HG02798 (cell line): ENCODE measurements around the gene CACNA2D4.
"Not testable (repeated sequence)": the region's sequence is repeated elsewhere in the genome, so short reads cannot be mapped to it uniquely, and the experiment has no call there.

Experiments used
- ATAC-seq: cut with Tn5 transposase; IDR thresholded peaks from one replicate; pipeline ENCODE4 v1.9.1; 2021; ENCODE audit warnings: mild to moderate bottlenecking; ENCODE audit not compliant: unreplicated experiment, poor library complexity

Gene CACNA2D4

GRCh38 chr12:1918081-1918883, at the start of gene CACNA2D4:
Gene CACNA2D4 (minus strand): TSS chr12:1918652. CDS start chr12:1918473, 179 bp downstream.
- no peak for ATAC-seq

GRCh38 chr12:1966561-1967226, 48.2 kb upstream of the CACNA2D4 start:
- no peak for ATAC-seq

DNA sequence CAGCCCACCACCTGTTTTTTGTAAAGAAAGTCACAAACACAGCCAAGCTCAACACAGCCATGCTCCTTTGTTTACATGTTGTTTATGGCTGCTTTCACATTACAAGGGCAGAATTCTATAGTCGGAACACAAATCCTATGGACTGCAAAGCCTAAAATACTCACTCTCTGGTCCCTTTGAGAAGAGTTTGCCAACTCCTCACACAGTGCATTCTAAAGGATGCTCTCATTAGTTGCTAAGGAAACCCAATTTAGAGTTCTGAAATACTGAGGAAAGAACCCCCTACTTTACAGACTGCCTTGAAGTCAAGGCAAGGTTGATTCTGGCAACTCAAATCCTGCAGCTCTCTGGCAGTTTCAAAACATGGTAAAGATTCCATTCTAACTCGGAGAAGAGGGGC, 47.5 kb upstream of the CACNA2D4 start:
- no peak for ATAC-seq

- ATAC-seq = no peak
Observed at GRCh38 chr12:1962051-1963020, 43.9 kb upstream of the CACNA2D4 start.

DNA sequence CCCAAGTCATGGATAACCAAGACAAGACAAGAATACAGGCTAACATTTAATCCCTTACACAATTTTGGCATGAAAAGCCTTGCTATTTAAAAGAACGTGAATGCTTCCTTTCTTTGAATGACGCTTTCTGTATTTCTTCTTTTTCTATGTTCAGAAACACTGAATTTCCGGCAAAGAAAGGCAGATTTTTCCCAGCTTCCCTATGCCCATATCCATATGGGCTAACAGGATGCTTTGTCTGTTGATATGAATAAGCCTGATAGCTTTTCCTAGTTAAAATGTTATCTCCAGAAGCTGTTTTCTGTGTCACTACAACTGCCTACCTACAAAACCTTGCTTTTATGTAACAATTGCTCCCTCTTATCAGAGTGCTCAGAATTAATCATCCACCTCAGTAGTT, 38.3 kb upstream of the CACNA2D4 start:
- ATAC-seq = no peak

- no peak for ATAC-seq
Observed at GRCh38 chr12:1949771-1950470, 31.5 kb upstream of the CACNA2D4 start.

GRCh38 chr12:1948883-1949282, 30.4 kb upstream of the CACNA2D4 start:
- no peak for ATAC-seq

DNA sequence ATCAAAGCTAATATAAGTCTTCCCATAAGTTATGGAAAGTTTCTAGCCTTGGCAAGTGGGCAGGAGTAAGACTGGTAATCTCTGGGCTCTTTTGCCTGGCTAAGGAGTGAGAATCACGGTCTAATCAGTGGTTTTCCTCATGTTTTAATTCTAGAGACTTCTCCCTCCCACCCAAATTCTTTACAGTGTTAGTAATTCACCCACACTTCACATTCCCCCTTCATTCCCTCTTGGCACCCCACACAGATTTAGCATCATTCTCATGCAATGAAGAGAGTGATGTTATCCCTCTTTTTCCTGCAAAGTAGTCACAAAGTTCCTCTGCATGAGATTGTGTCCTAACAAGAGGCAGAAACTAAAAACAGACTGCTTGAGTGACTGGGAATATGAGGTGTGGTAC, 28.6 kb upstream of the CACNA2D4 start:
- ATAC-seq = no peak

DNA sequence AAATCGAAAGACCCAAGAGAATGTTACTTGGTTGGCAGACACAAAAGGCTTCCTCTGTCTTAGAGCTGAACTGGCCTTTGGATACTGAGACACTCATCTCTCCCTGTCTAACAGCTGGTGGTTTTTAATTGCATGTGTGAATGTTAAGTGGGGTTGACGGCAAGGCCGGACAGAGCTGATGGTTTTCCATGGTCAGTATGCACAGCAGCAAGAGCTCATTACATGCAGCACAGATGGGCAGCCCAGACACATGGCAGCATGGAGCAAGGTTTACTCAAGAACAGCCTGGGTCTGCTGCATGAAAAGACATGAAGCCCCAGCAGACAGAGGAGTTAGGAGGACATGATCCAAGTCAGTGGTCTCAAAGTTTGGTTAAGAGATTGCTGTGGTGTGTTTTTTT, 27.8 kb upstream of the CACNA2D4 start:
- no peak for ATAC-seq

DNA sequence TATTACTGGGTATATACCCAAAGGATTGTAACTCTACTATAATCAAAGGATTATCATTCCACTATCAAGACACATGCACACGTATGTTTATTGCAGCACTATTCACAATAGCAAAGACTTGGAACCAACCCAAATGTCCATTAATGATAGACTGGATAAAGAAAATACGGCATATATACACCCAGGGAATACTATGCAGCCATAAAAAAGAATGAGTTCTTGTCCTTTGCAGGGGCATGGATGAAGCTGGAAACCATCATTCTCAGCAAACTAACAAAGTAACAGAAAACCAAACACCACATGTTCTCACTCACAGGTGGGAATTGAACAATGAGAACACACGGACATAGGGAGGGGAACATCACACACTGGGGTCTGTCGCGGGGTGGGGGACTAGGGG, 27.1 kb upstream of the CACNA2D4 start:
- not testable (repeated sequence) for ATAC-seq

DNA sequence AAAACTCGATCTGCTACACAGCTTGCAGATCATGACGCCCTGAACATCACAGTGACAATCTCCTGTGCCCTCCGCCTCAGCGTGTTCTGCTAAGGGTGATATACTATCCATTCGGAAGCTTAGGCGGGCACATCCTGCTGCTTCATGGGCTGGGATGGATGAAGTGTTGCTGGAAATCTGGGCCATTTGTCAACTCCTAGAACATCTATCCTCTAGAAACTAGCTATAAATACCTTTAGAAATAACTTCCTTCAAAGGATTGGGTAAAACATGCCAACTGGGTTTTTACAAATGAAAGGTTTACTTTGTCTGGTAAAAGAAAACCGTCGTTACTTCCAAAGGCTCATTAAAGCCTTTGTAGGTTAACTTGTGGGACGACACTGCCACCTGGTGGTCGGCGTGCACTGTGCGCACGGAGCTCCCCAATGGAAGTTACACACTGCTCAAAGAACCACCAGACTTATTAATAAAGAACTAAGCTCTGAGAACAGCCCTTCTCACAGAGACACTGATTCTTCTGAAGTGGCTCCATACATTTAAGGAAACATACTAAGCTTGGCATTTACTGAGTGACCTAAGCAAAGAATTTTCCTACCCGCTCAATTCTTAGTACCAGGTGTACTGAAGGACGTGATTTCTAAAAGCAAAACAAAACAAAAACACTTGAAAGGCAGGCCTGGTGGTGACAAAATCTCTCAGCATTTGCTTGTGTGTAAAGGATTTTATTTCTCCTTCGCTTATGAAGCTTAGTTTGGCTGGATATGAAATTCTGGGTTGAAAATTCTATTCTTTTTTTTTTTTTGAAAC, 21.6 kb upstream of the CACNA2D4 start:
- peak; percentile 66 for ATAC-seq

DNA sequence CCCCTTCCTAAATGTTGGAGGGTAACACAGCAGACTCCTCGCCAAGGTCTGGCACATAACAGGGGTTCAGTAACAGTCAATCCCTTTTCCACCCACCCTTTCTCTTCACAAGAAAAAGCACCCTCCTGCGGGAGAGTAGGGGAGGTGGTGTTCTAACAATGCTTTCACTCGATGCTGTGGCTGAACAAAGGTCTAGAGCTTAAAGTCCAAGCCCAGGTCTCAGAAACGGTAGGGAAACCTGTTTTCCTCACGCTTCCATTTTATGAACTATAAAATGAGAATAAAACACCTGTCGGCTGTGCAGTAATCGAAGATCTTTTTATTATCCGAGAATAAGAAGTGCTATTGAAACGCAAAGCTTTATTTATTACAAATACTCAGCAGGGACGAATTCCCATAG, 20.9 kb upstream of the CACNA2D4 start:
- ATAC-seq = no peak

- no peak for ATAC-seq
Observed at GRCh38 chr12:1937481-1938224, 19.2 kb upstream of the CACNA2D4 start.

DNA sequence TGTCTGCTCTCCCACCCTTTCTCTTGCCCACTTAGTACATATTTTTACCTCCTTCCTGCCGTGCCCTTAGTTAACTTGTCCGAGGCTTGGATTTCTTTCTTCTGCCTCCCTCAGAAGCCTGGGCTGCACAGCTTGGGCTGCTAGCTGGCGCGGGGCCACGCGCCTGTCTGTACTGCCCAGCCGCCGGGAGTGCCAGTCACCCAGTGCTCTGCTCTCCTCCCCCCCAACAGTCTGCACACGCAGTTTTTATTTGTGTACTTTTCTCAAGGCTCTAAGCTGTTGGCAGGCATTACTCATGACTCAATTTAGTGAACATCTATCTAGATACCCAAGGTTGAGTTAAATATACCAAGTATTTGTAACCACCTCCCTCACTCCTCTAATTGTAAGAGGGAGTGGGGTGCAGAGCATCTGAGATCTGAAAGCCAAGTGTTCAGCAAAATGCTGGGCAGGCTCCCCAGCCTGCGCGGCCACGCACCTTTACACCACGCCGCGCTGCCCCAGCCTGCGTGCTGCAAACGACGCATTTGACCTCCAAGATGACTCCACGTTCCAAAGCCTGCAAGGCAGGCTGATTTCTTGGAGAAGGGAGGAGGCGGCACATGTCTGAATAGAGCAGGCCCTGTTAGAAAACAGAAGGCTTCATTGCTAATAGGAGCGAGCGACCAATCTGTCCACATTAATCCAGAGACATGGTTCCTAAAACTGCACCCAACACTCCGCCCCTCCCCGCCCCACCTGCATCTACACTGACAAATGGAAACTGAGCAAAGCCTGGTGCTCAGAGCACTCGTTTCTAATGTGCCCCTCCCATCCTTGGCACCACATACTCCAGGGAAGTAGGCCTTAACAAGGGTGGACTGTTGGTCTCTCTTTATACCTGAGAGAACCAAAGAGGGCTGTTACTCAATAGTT, 18.2 kb upstream of the CACNA2D4 start:
- no peak for ATAC-seq

DNA sequence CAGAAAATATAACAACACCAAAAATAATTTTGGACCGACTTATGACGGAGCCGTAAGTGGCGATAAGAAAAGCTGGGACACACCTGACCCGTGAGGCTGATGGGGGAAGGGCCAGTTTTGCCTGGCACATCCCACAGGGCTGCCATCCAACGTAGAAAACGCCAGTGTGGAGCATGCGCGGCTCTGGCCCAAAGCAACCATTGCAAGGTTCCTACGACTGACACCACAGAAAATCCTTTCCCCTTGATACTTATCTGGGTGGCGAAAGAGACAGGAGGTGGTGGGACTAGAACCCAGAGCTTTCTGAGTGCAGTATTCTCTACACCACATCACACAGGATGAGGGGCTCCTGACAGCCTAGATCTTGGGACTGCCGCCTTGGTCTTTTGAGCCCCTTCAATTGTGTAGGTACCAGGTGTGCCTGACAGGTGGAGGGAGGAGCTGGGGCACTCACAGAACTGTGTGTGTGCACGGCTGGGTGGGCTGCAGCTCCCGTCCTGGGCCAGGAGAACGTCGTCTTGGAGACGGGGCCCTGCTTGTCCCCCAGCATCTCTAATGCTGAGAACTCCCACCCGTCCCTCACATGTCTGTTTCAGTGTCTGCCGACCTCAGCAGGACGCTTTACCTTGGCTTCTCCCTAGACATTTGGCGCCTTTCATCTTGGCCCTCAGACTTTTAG, 17.4 kb upstream of the CACNA2D4 start:
- no peak for ATAC-seq

- no peak for ATAC-seq
Observed at GRCh38 chr12:1935242-1935641, 16.8 kb upstream of the CACNA2D4 start.

GRCh38 chr12:1934831-1935230, 16.4 kb upstream of the CACNA2D4 start:
- ATAC-seq = no peak
